GM18909 (cell line): ENCODE data around the gene EOLA2.
"Not testable (repeated sequence)": the region's sequence is repeated elsewhere in the genome, so short reads cannot be mapped to it uniquely, and the experiment has no call there.

Source experiments
- ATAC-seq: cut with Tn5 transposase; IDR thresholded peaks from one replicate; pipeline ENCODE4 v1.9.1; 2021; ENCODE audit warnings: mild to moderate bottlenecking; ENCODE audit not compliant: unreplicated experiment, poor library complexity

The EOLA2 gene

GRCh38 chrX:149938427-149938880 is at the start of gene EOLA2:
TSS of gene EOLA2 (minus strand) at chrX:149938491. CDS start at chrX:149933874, 4,617 bp downstream.
- peak; percentile 73 for ATAC-seq

- peak; percentile 85 for ATAC-seq
Observed at GRCh38 chrX:149987613-149988012, 49.3 kb upstream of the EOLA2 start.

GRCh38 chrX:149984411-149984810 is 46.1 kb upstream of the EOLA2 start:
- no peak for ATAC-seq

- ATAC-seq: no peak
Observed at GRCh38 chrX:149982310-149982709, 44.0 kb upstream of the EOLA2 start.

- ATAC-seq: no peak
Observed at GRCh38 chrX:149979126-149979644, 40.9 kb upstream of the EOLA2 start.

- ATAC-seq: peak; percentile 90
Observed at GRCh38 chrX:149962859-149963757, 24.8 kb upstream of the EOLA2 start.

GRCh38 chrX:149962010-149962409 is 23.7 kb upstream of the EOLA2 start:
- ATAC-seq: no peak

- no peak for ATAC-seq
Observed at GRCh38 chrX:149961572-149961971, 23.3 kb upstream of the EOLA2 start.

- ATAC-seq: no peak
Observed at GRCh38 chrX:149950681-149951080, 12.4 kb upstream of the EOLA2 start.

- no peak for ATAC-seq
Observed at GRCh38 chrX:149949743-149950436, 11.6 kb upstream of the EOLA2 start.

- ATAC-seq: no peak
Observed at GRCh38 chrX:149948016-149948415, 9.7 kb upstream of the EOLA2 start.

- not testable (repeated sequence) for ATAC-seq
Observed at GRCh38 chrX:149946932-149947331, 8.6 kb upstream of the EOLA2 start.

GRCh38 chrX:149945820-149946219 is 7.5 kb upstream of the EOLA2 start:
- not testable (repeated sequence) for ATAC-seq

GRCh38 chrX:149945087-149945670 is 6.9 kb upstream of the EOLA2 start:
- ATAC-seq: not testable (repeated sequence)

GRCh38 chrX:149940674-149941024 is 2.4 kb upstream of the EOLA2 start:
- not testable (repeated sequence) for ATAC-seq

GRCh38 chrX:149939905-149940673 is 1.8 kb upstream of the EOLA2 start:
- ATAC-seq: peak; percentile 55

- peak; percentile 7 for ATAC-seq
Observed at GRCh38 chrX:149939655-149939904, 1.3 kb upstream of the EOLA2 start.

GRCh38 chrX:149938881-149939654 is 777 bp upstream of the EOLA2 start:
- ATAC-seq: peak; percentile 0

GRCh38 chrX:149937871-149938426 is 342 bp downstream of the EOLA2 start:
- ATAC-seq: peak; percentile 3
